Measurements from ENCODE around the gene RAB5B.
"Not testable (repeated sequence)": the region's sequence is repeated elsewhere in the genome, so short reads cannot be mapped to it uniquely, and the experiment has no call there.

The RAB5B gene

GRCh38 chr12:56020423-56021184 is 46.7 kb downstream of the RAB5B start, which contains the start of gene IKZF4:
TSS of gene IKZF4 (plus strand) at chr12:56021043. CDS start at chr12:56021494, 451 bp downstream.
- DNase-seq: peak in 1 of 2 donors; percentile 58

- DNase-seq: no peak
Measured at GRCh38 chr12:56021889-56022497, 48.1 kb downstream of the RAB5B start.

- no peak for DNase-seq
Measured at GRCh38 chr12:56028511-56029165, 54.8 kb downstream of the RAB5B start.

- DNase-seq: no peak
Measured at GRCh38 chr12:56029166-56029519, 55.3 kb downstream of the RAB5B start.

GRCh38 chr12:56029666-56030293 is 55.9 kb downstream of the RAB5B start:
- peak in 1 of 2 donors; percentile 38 for DNase-seq

GRCh38 chr12:56031987-56032386 is 58.1 kb downstream of the RAB5B start:
- DNase-seq: no peak

- DNase-seq: no peak
Measured at GRCh38 chr12:56034586-56035332, 60.9 kb downstream of the RAB5B start.

GRCh38 chr12:56037161-56037560 is 63.3 kb downstream of the RAB5B start:
- DNase-seq: no peak

GRCh38 chr12:56038022-56038655 is 64.3 kb downstream of the RAB5B start:
- no peak for DNase-seq

- DNase-seq: no peak
Measured at GRCh38 chr12:56040151-56040550, 66.3 kb downstream of the RAB5B start.

- no peak for DNase-seq
Measured at GRCh38 chr12:56040963-56041551, 67.2 kb downstream of the RAB5B start.

GRCh38 chr12:56041552-56042429 is 67.9 kb downstream of the RAB5B start, which contains the start of gene RPS26:
TSS of gene RPS26 (plus strand) at chr12:56041918. CDS start at chr12:56042167, 249 bp downstream.
- peak; percentile 83 to 98 for DNase-seq

- not testable (repeated sequence) for DNase-seq
Measured at GRCh38 chr12:56042430-56042813, 68.5 kb downstream of the RAB5B start.

- DNase-seq: no peak
Measured at GRCh38 chr12:56042843-56043242, 69.0 kb downstream of the RAB5B start.
